ENCODE results near the gene AKIRIN1. TPM values are rescaled to one million over a fixed set of nuclear protein-coding genes. Genes with fewer than 3 reads are reported as not detected.
"Not testable (repeated sequence)": the region's sequence is repeated elsewhere in the genome, so short reads cannot be mapped to it uniquely, and the experiment has no call there.

The AKIRIN1 gene
- polyA plus RNA-seq, 1 donor = 37.3 TPM

DNA sequence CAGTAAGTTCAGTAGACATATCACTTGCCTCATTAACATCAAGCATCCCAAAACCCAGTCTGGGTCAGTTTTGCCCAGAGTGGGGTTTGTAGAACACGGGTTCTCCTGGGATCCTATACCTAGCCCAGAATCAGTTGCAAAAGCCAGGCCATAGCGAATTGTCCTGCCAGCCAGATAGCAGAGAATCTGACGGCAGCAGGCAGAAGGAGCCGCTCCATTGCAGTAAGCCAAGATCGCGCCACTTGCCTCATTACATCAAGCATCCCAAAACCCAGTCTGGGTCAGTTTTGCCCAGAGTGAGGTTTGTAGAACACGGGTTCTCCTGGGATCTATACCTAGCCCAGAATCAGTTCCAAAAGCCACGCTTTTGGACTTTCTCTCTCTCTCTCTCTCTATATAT lies 54.2 kb downstream of the AKIRIN1 start:
- no peak for DNase-seq (ENCODE audit: low read depth)

DNA sequence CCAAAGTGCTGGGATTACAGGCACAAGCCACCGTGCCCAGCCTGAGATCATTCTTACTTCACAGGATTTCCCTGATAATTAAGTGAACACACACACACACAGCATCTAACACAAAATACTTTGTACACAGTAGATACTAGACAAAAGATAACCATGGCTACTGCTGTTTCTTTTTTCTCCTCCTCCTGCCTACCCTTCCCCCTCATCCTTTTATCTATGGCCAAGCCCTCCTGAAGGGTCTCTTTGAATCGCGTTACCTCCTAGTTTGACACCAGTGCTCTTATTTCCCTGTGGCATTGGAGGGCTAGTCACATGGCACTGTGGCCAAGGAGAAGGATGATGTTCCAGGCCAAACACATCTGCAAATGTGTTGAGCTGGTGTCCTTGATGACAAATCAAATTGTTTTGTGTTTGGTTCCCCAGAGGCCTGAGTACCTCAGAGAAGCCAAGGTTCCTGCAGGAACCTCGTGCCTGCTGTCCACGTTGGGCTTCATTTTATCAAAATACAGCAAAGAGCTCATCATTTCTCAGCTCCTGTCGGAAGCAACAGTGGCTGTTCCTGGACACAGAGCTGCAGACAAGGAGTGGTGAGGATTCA lies 55.6 kb downstream of the AKIRIN1 start:
- DNase-seq (ENCODE audit: low read depth) = no peak

DNA sequence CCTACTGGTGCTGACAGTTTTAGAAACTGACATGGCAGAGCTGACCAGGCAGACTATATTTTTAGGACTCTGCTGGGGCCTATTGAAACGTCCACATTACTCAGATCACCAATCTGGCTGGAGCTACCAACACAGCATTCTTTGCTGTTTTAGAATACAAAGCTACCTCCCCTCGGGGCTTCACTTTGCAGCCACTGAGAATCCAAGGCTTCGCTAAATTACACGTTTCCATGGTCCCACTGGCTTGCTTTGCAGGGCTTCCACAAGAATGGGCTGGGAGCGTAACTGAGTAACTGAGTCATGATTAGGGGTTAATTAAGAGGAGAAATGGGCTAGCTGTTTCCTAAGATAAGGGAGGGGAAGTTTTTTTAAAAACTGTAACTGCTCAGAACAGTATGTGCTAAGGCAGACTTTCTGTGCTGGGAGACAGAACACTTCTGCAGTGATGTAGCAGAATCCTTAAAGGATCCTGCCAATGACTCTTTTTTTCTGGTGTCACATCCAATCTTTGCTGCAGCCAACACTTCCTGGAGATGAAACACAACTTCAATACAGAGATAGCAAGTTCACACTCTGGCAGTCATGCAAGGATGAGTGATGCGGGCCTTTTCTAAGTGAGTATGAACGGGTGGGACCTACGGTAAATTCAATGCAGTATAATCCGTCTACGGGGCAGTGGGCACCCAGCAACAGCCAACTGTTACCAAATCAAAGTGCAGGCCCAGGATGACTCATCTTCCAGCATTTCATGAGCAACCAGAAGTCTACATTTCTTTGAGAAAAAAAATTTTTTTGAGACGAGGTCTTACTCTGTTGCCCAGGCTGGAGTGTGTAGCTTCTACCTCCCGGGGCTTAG lies 56.5 kb downstream of the AKIRIN1 start:
- DNase-seq (ENCODE audit: low read depth) = peak; percentile 5

DNA sequence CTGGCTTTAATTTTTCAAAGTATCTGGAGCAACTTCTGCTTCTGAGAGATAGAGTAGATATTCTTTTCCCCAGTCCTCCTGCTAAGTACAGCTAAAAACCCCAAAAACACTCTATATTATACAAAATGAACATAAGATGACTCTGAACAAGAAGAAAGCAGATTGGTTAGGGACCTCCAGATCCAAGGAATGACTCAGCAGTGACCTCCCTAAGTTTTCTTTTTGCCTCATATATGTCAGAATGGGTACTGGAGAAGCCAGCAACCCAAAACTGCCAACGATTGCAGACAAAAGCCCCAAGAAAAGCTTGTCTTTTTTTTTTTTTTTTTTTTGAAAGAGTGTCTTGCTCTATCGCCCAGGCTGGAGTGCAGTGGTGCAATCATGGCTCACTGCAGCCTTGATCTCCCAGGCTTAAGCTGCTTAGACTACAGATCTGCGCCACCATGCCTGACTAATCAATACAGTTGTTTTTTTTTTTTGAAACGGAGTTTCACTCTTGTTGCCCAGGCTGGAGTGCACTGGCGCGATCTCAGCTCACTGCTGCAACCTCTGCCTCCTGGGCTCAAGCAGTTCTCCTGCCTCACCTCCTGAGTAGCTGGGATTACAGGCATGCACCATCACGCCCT lies 57.8 kb downstream of the AKIRIN1 start:
- DNase-seq (ENCODE audit: low read depth) = no peak

DNA sequence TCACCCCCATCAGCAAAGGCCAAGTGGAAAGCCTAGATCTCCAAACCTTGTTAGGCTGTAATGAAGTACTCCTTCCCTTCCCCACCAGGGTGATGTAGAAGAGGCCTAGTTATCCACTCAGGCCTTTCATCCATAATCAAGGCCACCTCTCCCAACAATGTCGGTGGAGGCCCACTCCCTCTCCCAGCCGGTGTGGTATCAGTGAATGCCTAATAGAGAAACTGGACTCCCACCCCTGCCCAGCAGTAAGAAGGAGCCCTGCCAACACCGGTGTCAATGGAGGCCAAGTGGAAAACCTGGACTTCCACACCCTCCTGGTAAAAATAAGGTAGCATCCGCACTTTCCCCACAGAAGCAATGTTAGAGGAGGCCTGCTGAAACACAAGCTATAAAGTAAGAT lies 58.9 kb downstream of the AKIRIN1 start:
- DNase-seq (ENCODE audit: low read depth) = no peak

DNA sequence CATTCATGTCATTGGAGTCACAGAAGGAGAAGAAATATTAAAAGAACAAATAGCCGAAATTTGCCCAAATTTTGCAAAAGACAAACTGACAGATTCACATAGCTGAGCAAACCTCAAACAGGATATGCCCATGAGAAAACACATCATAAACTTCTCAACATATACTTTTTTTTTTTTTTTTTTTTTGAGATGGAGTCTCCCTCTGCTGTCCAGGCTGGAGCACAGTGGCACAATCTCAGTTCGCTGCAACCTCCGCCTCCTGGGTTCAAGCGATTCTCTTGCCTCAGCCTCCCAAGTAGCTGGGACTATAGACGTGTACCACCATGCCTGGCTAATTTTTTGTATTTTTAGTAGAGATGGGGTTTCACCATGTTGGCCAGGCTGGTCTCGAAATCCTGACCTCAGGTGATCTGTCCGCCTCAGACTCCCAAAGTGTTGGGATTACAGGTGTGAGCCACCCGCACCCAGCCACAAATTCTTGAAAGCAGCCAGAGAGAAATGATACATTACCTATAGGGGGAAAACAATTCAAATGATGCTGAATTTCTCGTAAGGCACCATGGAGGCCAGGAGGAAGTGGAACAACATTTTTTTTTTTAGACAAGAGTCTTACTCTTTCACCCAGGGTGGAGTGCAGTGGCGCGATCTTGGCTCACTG lies 60.2 kb downstream of the AKIRIN1 start:
- DNase-seq (ENCODE audit: low read depth) = not testable (repeated sequence)

DNA sequence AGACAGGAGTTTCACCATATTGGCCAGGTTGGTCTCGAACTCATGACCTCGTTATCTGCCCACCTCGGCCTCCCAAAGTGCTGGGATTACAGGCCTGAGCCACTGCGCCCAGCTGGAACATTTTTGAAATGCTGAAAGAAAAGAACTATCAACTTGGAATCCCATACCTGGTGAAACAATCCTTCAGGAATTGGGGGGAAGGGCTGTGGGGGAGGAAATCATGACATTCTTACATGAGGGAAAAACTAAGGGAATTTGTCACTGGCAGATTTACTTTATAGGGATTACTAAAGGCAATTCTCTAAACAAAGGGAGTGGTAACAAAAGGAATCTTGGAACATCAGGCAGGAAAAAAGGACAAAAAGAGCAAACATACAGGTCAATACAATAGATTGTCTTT lies 60.9 kb downstream of the AKIRIN1 start:
- DNase-seq (ENCODE audit: low read depth) = no peak

DNA sequence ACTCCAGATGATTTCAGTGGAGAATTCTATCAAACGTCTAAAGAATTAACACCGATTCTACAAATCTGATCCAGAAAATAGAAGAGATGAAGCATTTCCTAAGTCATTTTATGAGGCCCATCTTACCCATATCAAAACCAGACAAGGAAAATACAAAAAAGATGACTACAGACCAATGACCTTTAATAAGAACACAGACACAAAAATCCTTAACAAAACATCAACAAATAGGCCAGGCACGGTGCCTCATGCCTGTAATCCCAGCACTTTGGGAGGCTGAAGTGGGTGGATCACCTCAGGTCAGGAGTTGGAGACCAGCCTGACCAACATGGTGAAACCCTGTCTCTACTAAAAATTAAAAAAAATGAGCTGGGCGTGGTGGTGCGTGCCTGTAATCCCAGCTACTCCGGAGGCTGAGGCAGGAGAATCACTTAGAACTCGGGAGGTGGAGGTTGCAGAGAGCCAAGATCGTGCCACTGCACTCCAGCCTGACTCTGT lies 64.2 kb downstream of the AKIRIN1 start:
- DNase-seq (ENCODE audit: low read depth) = not testable (repeated sequence)

Other genes with a start within 250 kb of the AKIRIN1 start
- 18.8 TPM for gene RRAGC, start 131.5 kb upstream of the AKIRIN1 start, polyA plus RNA-seq (ENCODE audit: insufficient read length)
- gene MYCBP, start 117.9 kb upstream of the AKIRIN1 start, polyA plus RNA-seq (ENCODE audit: insufficient read length) = 22.7 TPM
- 0.33 TPM for gene GJA9, start 109.7 kb upstream of the AKIRIN1 start, polyA plus RNA-seq (ENCODE audit: insufficient read length)
- gene RHBDL2, start 49.4 kb upstream of the AKIRIN1 start, polyA plus RNA-seq (ENCODE audit: insufficient read length) = 0.53 TPM
- 253 TPM for gene NDUFS5, start 35.1 kb downstream of the AKIRIN1 start, polyA plus RNA-seq (ENCODE audit: insufficient read length)
- 263 TPM for gene MACF1, start 213.4 kb downstream of the AKIRIN1 start, polyA plus RNA-seq (ENCODE audit: insufficient read length)